GM18507 (cell line): Measurements from ENCODE around the gene BBX.

Experiments
- DNase-seq: peaks from one replicate; pipeline ENCODE4 v3.0.0; 2011; ENCODE audit warnings: low read depth; ENCODE audit not compliant: insufficient read length; ENCODE audit errors: extremely low spot score
- FAIRE-seq: peaks from 2 replicates; lab custom pipeline; 2011; peaks lifted over from hg19 to GRCh38; lab: Jason Lieb, UNC

The BBX gene

DNA sequence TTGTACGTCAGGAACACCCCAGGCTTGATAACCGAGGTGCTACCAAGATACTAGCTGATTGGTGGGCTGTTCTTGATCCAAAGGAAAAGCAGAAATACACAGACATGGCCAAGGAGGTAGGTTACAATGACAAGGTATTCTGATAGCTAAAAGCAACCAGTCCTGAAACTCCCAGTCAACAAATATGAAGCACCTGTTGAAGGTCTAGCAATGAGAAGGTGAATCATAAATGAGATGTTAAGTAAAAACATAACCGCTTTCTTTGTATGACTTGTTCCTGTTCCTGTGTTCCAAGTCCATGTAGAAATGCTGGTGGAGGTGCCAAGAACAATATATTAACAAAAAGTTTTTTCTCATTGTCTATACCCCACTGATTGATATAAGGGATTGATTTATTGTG lies 194.0 kb downstream of the BBX start:
- FAIRE-seq (no peak), DNase-seq (no peak)

DNA sequence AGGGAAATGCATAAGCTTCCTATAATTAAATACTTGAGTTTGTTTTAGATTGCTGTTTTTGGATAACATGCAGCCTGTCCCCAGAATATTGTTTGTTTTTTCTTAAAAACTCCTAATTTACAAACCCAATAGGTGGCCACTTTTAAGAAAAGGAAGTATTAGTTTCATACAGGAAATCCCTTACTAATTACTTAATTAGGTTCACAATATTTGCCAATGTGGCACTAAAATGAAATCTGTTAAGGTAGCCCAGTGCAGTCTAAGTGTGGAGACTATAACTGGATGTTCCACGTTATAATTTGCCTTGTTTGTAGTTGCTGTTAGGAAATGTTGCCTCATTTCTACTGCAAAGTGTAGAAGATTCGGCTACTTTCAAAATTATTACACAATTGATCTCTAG lies 195.8 kb downstream of the BBX start:
- no peak for FAIRE-seq

DNA sequence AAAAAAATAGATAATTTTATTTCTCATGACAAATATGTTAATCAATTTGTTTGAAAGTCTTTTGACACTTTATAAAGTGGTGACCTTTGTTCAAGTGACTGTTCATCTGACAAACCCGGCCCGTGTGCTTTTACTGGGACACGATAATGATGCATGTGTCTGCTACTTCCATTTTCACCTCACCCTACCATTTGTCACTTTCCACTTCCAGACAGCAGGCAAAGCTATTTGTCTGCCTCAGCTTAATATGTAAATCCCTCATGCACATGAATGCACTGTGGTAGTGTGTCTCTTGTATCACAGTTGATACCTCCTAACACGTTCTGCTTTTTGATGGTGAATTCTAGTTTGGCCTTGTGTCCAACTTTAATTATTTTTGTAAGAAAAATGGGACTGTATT lies 204.3 kb downstream of the BBX start:
- FAIRE-seq (no peak), DNase-seq (no peak)

More for the DNA sequence above, 195.8 kb downstream of the BBX start:
- no peak for DNase-seq

- no peak for DNase-seq
- FAIRE-seq: no peak
These were observed 206.9 kb downstream of the BBX start for GRCh38 chr3:107729686-107730085.

- no peak for DNase-seq
- FAIRE-seq: no peak
These were observed 211.6 kb downstream of the BBX start for GRCh38 chr3:107734317-107734716.

DNA sequence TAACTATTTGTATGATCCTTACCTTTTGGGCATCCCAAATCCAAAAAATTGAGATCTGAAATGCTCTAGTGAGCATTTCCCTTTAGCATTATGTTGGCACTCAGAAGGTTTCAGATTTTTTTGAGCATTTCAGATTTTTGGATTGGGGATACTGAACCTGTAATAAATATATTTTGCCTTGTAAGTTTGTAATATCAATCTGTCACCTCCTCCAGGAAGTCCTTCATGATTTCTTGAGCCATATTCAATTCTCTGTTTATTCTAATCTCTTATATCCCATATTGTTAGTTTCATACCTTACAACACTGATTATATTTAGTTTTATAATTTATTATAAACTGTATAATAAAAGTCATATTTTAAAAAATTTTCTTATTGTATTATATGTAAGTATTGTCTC lies 215.2 kb downstream of the BBX start:
- FAIRE-seq: no peak
- no peak for DNase-seq

GRCh38 chr3:107738486-107739183 lies 215.9 kb downstream of the BBX start:
- DNase-seq: no peak

DNA sequence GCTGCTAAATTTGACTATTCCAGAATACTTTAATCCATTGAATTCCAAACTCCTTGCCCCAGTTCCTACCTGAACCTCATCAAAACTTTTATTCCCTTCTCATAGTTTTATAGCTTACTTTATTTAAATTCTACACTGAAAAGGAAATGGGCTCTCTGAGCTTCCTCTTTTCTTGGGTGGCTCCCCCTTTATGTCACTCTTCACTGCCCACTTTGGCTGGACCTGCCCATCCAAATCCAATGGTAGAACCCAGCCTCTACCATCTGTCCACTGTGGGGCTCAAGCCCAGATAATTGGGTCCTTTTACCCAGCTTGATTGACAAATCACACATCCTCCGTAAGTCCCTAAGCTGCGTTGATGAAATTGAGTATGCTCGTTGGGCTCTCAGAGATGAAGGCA lies 216.5 kb downstream of the BBX start:
- DNase-seq (no peak), FAIRE-seq (no peak)

More at GRCh38 chr3:107738486-107739183, 215.9 kb downstream of the BBX start:
- FAIRE-seq: no peak

GRCh38 chr3:107740992-107741896 lies 218.5 kb downstream of the BBX start:
- DNase-seq (no peak), FAIRE-seq (no peak)

DNA sequence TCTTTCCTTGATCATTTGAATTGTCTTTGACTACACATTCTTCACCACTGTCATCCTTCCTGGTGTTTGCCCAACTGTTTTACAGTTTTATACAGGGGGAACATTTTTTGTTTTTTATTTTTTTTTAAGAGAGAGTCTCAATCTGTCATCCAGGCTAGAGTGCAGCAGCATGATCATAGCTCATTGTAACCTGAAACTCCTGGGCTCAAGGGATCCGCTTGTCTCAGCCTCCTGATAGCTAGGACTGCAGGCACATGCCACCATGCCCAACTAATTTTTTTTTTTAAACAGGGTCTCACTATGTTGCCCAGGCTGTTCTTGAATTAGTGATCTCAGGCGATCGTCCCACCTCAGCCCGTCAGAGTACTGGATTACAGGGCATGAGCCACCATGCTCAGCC lies 222.6 kb downstream of the BBX start:
- no peak for DNase-seq

DNA sequence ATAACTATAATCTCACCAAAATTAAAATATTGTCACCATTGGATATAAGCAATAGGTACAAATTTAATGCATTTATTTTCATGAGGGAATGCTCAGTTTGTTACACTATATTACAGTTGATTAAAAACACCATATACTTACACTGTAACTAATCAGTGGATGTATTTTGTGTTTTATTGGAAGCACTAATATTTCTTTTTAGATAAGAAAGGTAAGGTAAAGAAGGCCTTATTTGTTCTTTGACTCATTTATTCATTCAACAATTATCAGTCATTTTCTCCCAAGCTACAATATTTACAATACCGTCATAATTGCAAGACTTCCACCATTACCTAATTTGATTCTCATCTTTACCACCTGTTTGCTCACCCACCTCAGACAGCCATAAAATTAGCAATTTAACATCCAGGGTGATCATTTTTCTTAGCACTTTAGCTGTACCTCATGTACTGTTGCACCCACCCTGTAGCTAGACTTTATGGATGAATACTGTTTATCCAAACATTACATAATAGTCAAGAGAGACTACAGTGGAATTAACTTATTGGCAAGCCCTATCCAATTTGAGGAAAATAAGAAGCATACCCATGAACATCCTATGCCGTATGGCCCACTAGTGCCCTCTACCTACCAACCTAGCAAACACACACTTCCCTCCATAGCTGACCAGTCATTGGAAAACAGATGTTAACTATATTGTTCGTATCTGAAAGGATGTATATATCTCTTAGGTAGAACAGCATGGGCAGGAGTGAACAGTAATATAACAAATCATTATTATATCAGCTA lies 229.6 kb downstream of the BBX start:
- DNase-seq (no peak), FAIRE-seq (no peak)

More for the DNA sequence above, 222.6 kb downstream of the BBX start:
- no peak for FAIRE-seq

DNA sequence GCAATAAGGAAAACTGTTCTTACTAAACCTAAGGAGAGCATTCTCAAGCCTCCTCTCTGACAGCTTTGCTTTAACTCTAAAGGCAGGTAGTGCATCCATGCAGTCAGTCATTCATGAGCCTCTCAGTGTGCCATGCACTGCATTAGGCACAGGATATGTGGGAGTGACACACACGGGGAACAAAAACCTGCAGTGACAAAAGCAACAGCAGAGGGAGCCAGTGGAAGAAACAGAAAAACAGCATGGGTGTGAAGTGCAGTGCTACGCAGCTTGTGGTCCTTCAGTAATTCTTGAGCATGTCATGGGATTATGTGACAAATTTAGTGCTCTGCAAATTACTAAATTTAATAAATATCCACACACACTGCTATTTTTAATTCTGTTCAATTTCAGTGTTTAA lies 230.7 kb downstream of the BBX start:
- peak; percentile 26 for FAIRE-seq
- DNase-seq: no peak

DNA sequence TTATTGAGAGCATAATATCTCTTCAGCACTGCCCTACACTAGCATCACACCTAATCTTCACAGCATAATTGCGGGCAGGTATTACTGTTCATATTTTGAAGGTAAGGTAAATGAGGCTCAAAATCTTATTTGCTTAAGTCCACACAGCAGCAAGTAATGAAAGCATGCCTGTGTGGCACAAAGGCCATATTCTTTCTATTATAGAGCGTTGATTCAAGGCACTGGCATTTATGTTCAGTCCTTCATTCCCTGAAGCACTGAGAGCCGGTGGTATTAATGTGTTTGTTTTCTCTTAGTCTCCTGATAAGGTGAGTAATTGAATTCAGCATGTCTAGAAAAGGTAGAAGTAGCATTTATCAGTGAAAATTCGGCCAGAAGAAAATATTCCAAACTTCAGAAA lies 231.2 kb downstream of the BBX start:
- FAIRE-seq: no peak
- DNase-seq: no peak

GRCh38 chr3:107756649-107757048 lies 233.9 kb downstream of the BBX start:
- no peak for DNase-seq
- no peak for FAIRE-seq

DNA sequence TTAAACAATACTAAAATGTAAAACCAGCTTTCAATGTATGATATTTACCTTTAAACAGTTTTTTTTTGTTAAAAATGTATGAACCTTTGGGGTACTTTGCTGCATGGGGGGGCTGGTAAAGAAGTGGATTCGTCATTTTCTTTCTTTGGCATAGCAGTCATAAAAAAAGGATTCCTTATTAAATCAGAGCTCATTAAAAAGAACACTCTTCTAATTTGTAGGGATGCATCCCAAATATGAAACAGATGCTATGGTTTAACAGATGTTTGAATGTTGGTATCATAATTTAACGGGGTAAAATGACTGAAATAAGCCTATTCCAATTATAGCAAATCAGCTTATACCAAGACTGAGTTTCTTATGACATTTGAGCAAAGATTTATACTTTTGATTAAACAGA lies 234.4 kb downstream of the BBX start:
- DNase-seq: no peak
- FAIRE-seq: no peak

GRCh38 chr3:107760144-107760543 lies 237.4 kb downstream of the BBX start:
- DNase-seq (no peak), FAIRE-seq (no peak)

DNA sequence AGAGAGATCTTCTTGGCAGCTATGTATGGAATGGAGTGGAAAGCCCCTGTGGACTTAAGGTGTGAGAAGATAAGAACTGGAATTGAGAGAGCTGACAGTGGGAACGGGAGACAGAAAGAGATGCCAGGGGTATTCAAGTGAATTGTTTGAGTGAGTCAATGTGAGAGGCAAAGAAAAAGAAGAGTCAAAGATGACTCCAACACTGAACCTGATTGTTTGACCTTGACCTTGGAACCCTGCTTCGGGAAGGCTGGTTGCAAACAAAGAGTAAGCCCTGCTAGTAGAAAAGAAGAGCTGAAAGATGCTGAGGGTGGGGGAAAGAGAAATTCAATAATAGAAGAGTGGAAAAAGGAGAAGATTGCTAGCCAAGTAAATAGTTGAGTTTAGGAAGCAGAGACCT lies 238.6 kb downstream of the BBX start:
- DNase-seq (no peak), FAIRE-seq (no peak)

GRCh38 chr3:107765524-107765923 lies 242.8 kb downstream of the BBX start:
- FAIRE-seq (no peak), DNase-seq (no peak)

- FAIRE-seq: no peak
- DNase-seq: no peak
These were observed 245.3 kb downstream of the BBX start for GRCh38 chr3:107767897-107768605.

DNA sequence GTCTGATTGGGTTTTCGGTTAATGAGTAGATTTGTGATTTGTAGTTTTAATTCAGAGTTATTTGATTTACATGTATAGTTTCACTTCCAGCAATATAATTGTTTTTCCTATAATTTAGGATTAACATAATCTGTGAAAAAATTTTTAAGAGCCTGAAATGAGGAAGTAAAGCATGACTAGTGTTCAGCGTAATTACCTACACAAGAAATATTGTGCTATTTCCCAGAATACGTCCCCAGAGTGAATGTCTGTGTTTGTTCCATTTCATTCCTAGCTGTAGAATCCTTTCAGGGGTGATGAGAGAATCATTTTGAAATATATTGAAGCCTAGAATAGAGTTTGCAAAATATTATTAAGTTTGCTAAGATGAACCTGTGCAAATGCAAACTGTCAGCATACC lies 247.1 kb downstream of the BBX start:
- no peak for DNase-seq
- FAIRE-seq: no peak
